ENCODE data around the gene NFS1. TPM values are rescaled to one million over a fixed set of nuclear protein-coding genes. Genes with fewer than 3 reads are reported as not detected.

NFS1 gene
- polyA plus RNA-seq, 1 donor (not counting 4 experiments of a cell fraction or from before 2014, with no cell fraction given), result 39.6 TPM

DNA sequence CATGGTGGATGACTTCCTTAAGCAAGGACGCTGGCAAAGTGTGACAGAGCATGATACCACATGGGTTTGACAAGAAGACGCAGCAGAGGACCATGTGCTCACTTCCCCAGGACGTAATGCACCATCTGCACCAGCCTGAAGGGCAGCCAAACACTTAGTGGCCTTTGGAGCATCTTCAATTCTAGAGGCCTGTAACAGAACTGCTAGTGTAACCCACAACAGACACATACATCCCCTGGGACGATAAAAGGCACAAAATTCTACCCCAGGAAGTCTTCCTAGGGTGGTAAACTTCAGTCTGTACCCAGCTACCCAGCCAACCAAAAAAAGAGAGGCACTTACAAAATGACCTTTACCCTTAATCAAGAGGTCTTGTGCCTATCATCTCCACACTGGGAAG is 25.3 kb downstream of the NFS1 start:
- dilution Hi-C loops (cut with MboI; ENCODE audit: extremely low pct_ligation_motif_present, low sequenced_read_pairs), result no loop called here
- Histone ChIP-seq H3K4me2 (ENCODE audit: control insufficient read depth, extremely low read depth, insufficient read depth, low read depth, low read length) (no peak overlapping the region), H3K27me3 (ENCODE audit: control insufficient read depth, extremely low read depth, insufficient read depth, low read length) (no peaks in the 10 kb centered on the region), H3K79me2 (ENCODE audit: control insufficient read depth, insufficient read depth, low read length) (no peaks in the 10 kb centered on the region), H2AFZ (ENCODE audit: control insufficient read depth, low read length) (no peak overlapping the region), H3K27ac (ENCODE audit: control insufficient read depth, insufficient read depth, low read length) (no peak overlapping the region), H3K4me3 (ENCODE audit: control insufficient read depth in 2 of 3, extremely low read depth in 1 of 3, insufficient read depth in 2 of 3, low read depth in 1 of 3, low read length in 3 of 3) (no peak overlapping the region), H3K9ac (ENCODE audit: control insufficient read depth, extremely low read depth, insufficient read depth, low read length) (no peak overlapping the region), H3K9me3 (ENCODE audit: control insufficient read depth, low read depth, low read length) (no peaks in the 10 kb centered on the region), H3K4me1 (ENCODE audit: control insufficient read depth, extremely low read depth, insufficient read depth, low read length) (no peaks in the 10 kb centered on the region), H3K36me3 (ENCODE audit: control insufficient read depth in 2 of 2, extremely low read depth in 1 of 2, insufficient read depth in 2 of 2, low read length in 2 of 2) (peaks cover 22 to 27% of the 10 kb centered on the region in 2 experiments), H4K20me1 (ENCODE audit: control insufficient read depth, extremely low read depth, insufficient read depth, low read length) (no peaks in the 10 kb centered on the region), H3K9me1 (ENCODE audit: control insufficient read depth, extremely low read depth, insufficient read depth, low read length) (no peaks in the 10 kb centered on the region)
- DNase-seq (ENCODE audit: low read depth, low spot score), result no peak
- FAIRE-seq, result no peak
- TF ChIP-seq, protein P1, sequence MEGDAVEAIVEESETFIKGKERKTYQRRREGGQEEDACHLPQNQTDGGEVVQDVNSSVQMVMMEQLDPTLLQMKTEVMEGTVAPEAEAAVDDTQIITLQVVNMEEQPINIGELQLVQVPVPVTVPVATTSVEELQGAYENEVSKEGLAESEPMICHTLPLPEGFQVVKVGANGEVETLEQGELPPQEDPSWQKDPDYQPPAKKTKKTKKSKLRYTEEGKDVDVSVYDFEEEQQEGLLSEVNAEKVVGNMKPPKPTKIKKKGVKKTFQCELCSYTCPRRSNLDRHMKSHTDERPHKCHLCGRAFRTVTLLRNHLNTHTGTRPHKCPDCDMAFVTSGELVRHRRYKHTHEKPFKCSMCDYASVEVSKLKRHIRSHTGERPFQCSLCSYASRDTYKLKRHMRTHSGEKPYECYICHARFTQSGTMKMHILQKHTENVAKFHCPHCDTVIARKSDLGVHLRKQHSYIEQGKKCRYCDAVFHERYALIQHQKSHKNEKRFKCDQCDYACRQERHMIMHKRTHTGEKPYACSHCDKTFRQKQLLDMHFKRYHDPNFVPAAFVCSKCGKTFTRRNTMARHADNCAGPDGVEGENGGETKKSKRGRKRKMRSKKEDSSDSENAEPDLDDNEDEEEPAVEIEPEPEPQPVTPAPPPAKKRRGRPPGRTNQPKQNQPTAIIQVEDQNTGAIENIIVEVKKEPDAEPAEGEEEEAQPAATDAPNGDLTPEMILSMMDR (optimal IDR thresholded peaks at IDR 0.05 in 1 of 3, IDR thresholded peaks at IDR 0.05 in 1 of 3, conservative IDR thresholded peaks at IDR 0.05 in 1 of 3; ENCODE audit: extremely low read depth in 1 of 3, insufficient read depth in 2 of 3, low read length in 3 of 3), result no peak

DNA sequence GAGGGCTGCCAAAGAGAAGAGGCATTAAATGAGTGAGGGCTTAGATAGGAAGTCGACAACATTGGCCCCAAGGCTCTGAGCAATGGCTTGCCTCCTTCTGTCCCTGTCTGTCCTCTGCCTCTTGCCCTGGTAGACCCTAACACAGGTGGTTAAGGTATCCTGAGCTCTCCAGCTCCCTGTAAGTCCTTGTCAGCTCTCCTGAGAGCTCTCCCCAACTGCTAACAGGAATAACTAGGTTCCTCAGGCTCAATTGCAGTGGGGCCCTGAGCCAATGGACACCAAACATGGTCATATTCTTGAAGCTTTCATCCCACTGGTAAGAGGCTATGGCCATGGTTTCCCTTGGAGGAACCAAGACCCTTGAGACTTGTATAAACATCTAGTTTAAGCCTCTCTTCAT is 29.5 kb downstream of the NFS1 start:
- Histone ChIP-seq H3K27ac (ENCODE audit: control insufficient read depth, insufficient read depth, low read length) (no peak overlapping the region), H3K79me2 (ENCODE audit: control insufficient read depth, insufficient read depth, low read length) (peaks cover 1% of the 10 kb centered on the region), H3K4me2 (ENCODE audit: control insufficient read depth, extremely low read depth, insufficient read depth, low read depth, low read length) (no peak overlapping the region), H3K4me3 (ENCODE audit: control insufficient read depth in 2 of 3, extremely low read depth in 1 of 3, insufficient read depth in 2 of 3, low read depth in 1 of 3, low read length in 3 of 3) (no peak overlapping the region), H3K36me3 (ENCODE audit: control insufficient read depth in 2 of 2, extremely low read depth in 1 of 2, insufficient read depth in 2 of 2, low read length in 2 of 2) (peaks cover 20 to 22% of the 10 kb centered on the region in 2 experiments), H3K9ac (ENCODE audit: control insufficient read depth, extremely low read depth, insufficient read depth, low read length) (no peak overlapping the region), H4K20me1 (ENCODE audit: control insufficient read depth, extremely low read depth, insufficient read depth, low read length) (no peaks in the 10 kb centered on the region), H3K9me3 (ENCODE audit: control insufficient read depth, low read depth, low read length) (no peaks in the 10 kb centered on the region), H3K4me1 (ENCODE audit: control insufficient read depth, extremely low read depth, insufficient read depth, low read length) (peaks cover 2% of the 10 kb centered on the region), H2AFZ (ENCODE audit: control insufficient read depth, low read length) (no peak overlapping the region), H3K9me1 (ENCODE audit: control insufficient read depth, extremely low read depth, insufficient read depth, low read length) (no peaks in the 10 kb centered on the region), H3K27me3 (ENCODE audit: control insufficient read depth, extremely low read depth, insufficient read depth, low read length) (no peaks in the 10 kb centered on the region)
- FAIRE-seq, result no peak
- dilution Hi-C loops (cut with MboI; ENCODE audit: extremely low pct_ligation_motif_present, low sequenced_read_pairs), result no loop called here
- TF ChIP-seq, protein P1 (optimal IDR thresholded peaks at IDR 0.05 in 1 of 3, IDR thresholded peaks at IDR 0.05 in 1 of 3, conservative IDR thresholded peaks at IDR 0.05 in 1 of 3; ENCODE audit: extremely low read depth in 1 of 3, insufficient read depth in 2 of 3, low read length in 3 of 3), result no peak
- no peak for TF ChIP-seq EZH2 (IDR thresholded peaks at IDR 0.05; ENCODE audit: low read length)
- DNase-seq (ENCODE audit: low read depth, low spot score), result no peak

All from keratinocyte (primary cell).